ENCODE measurements around the gene FUBP1. TPM values are rescaled to one million over a fixed set of nuclear protein-coding genes. Genes with fewer than 3 reads are reported as not detected.

Gene FUBP1
- total and polyA plus RNA-seq, 2 of the 8 experiments (the other 6 are each of a cell fraction or from before 2014, with no cell fraction given): 184 to 201 TPM

GRCh38 chr1:77906019-77906545, 72.8 kb downstream of the FUBP1 start:
- Histone ChIP-seq H2BK20ac (ENCODE audit: low read length) (no peak overlapping the region), H3K23me2 (ENCODE audit: low read depth, low read length) (no peaks in the 10 kb centered on the region), H3K4me1 (replicated peaks in 1 of 4; ENCODE audit: control insufficient read depth in 3 of 4, insufficient read depth in 4 of 4, low read length in 3 of 4) (no peaks in the 10 kb centered on the region), H4K5ac (ENCODE audit: insufficient read length, low read depth, low read length) (no peak overlapping the region), H4K20me1 (replicated peaks in 1 of 2; ENCODE audit: control insufficient read depth in 1 of 2, insufficient read depth in 2 of 2, low read length in 2 of 2) (no peaks in the 10 kb centered on the region), H2BK15ac (ENCODE audit: low read length) (no peak overlapping the region), H3K9me3 (ENCODE audit: insufficient read depth in 2 of 2, low read depth in 1 of 2, low read length in 1 of 2) (no peaks in the 10 kb centered on the region), H4K91ac (replicated peaks; ENCODE audit: insufficient read length, low read length) (no peak overlapping the region), H3K4me3 (ENCODE audit: extremely low read depth in 1 of 4, insufficient read depth in 2 of 4, low read depth in 3 of 4, low read length in 4 of 4) (no peak overlapping the region), H3K27me3 (replicated peaks in 1 of 4; ENCODE audit: control insufficient read depth in 3 of 4, extremely low read depth in 1 of 4, insufficient read depth in 3 of 4, low read length in 3 of 4) (no peaks in the 10 kb centered on the region), H2AFZ (ENCODE audit: low read length) (no peak overlapping the region), H3K27ac (ENCODE audit: low read depth, low read length) (no peak overlapping the region), H3K4me2 (ENCODE audit: insufficient read depth in 1 of 2, low read depth in 2 of 2, low read length in 2 of 2) (no peak overlapping the region), H3K23ac (ENCODE audit: insufficient read length) (no peak overlapping the region), H2BK5ac (ENCODE audit: low read depth, low read length) (no peak overlapping the region), H3K79me1 (ENCODE audit: low read depth, low read length) (no peaks in the 10 kb centered on the region), H3K4ac (replicated peaks; ENCODE audit: insufficient read length, low read depth, low read length) (no peak overlapping the region), H2AK5ac (ENCODE audit: low read depth, low read length) (no peak overlapping the region), H2BK120ac (replicated peaks; ENCODE audit: low read depth, low read length) (no peak overlapping the region), H3K9ac (replicated peaks in 1 of 4; ENCODE audit: extremely low read depth in 1 of 4, low read depth in 3 of 4, low read length in 3 of 4) (no peak overlapping the region), H3K18ac (ENCODE audit: extremely low read depth, low read length) (no peak overlapping the region), H4K8ac (ENCODE audit: extremely low read depth, insufficient read depth, low read length) (no peak overlapping the region), H2BK12ac (ENCODE audit: low read depth, low read length) (no peak overlapping the region), H3K56ac (replicated peaks; ENCODE audit: insufficient read length, low read depth, low read length) (no peak overlapping the region), H3K79me2 (ENCODE audit: control insufficient read depth in 1 of 2, insufficient read depth in 2 of 2, low read length in 2 of 2) (no peaks in the 10 kb centered on the region), H3K14ac (ENCODE audit: insufficient read length) (no peak overlapping the region), H3K36me3 (ENCODE audit: control insufficient read depth in 2 of 4, insufficient read depth in 4 of 4, low read length in 3 of 4) (no peaks in the 10 kb centered on the region)
- CTCF ChIA-PET (ENCODE audit: partially characterized antibody): no interaction called here
- FAIRE-seq: no peak
- POLR2A ChIA-PET (ENCODE audit: partially characterized antibody): no interaction called here
- DNase-seq (ENCODE audit: low read depth in 1 of 2, low spot score in 2 of 2): no peak
- WGBS, 2 experiments (ENCODE audit: extremely low coverage in 1 of 2, insufficient coverage in 1 of 2, insufficient read length in 1 of 2, insufficient replicate concordance in 2 of 2, low coverage in 1 of 2, low lambda C conversion rate in 2 of 2, missing lambda C conversion rate in 1 of 2): 98% methylated on average over 2 of the region's 2 CpGs; no CpG with 5 or more reads in 1 of the 2 experiments
- TF ChIP-seq SIRT6 (IDR thresholded peaks at IDR 0.05; ENCODE audit: low read length): no peak
- no peak for TF ChIP-seq ATF3 (IDR thresholded peaks at IDR 0.05; ENCODE audit: insufficient read depth, low read depth, low read length)
- TF ChIP-seq KDM4A (IDR thresholded peaks at IDR 0.05; ENCODE audit: low read depth, low read length, severe bottlenecking): no peak
- TF ChIP-seq ZNF274 (IDR thresholded peaks at IDR 0.05; ENCODE audit: borderline replicate concordance, extremely low read depth, low read length): no peak
- TF ChIP-seq HDAC6 (IDR thresholded peaks at IDR 0.05; ENCODE audit: low read depth, low read length): no peak
- TF ChIP-seq POLR2AphosphoS5 (IDR thresholded peaks at IDR 0.05; ENCODE audit: low read depth, low read length): no peak
- TF ChIP-seq JUND (IDR thresholded peaks at IDR 0.05; ENCODE audit: low read length): no peak
- no peak for TF ChIP-seq SAP30 (IDR thresholded peaks at IDR 0.05; ENCODE audit: insufficient read depth, insufficient replicate concordance, low read length)
- no peak for TF ChIP-seq EP300 (IDR thresholded peaks at IDR 0.05; ENCODE audit: borderline replicate concordance in 1 of 2, low read depth in 2 of 2, low read length in 2 of 2)
- no peak for TF ChIP-seq NRF1 (IDR thresholded peaks at IDR 0.05; ENCODE audit: low read depth, low read length)
- TF ChIP-seq SP2 (IDR thresholded peaks at IDR 0.05; ENCODE audit: low read length): no peak
- TF ChIP-seq SP1 (IDR thresholded peaks at IDR 0.05; ENCODE audit: low read depth, low read length): no peak
- TF ChIP-seq KDM5A (IDR thresholded peaks at IDR 0.05; ENCODE audit: low read length): no peak
- TF ChIP-seq RFX5 (IDR thresholded peaks at IDR 0.05; ENCODE audit: borderline replicate concordance, low read depth, low read length): no peak

All from H1 (cell line).